C4-2B (cell line): ENCODE results near the gene NR1D2.

Experiments
- ZFX ChIP-seq: fragments of 450-650 bp; IDR thresholded peaks from 2 replicates; pipeline ENCODE4 v1.6.1; 2017
- TF ChIP-seq, protein P1 (sequence below): fragments of 450-650 bp; conservative IDR thresholded peaks from 2 replicates; pipeline ENCODE4 v1.5.1; 2017; ENCODE audit warnings: mild to moderate bottlenecking

GRCh38 chr3:23960649-23961048 lies 15.6 kb downstream of the NR1D2 start:
- TF ChIP-seq, protein P1, sequence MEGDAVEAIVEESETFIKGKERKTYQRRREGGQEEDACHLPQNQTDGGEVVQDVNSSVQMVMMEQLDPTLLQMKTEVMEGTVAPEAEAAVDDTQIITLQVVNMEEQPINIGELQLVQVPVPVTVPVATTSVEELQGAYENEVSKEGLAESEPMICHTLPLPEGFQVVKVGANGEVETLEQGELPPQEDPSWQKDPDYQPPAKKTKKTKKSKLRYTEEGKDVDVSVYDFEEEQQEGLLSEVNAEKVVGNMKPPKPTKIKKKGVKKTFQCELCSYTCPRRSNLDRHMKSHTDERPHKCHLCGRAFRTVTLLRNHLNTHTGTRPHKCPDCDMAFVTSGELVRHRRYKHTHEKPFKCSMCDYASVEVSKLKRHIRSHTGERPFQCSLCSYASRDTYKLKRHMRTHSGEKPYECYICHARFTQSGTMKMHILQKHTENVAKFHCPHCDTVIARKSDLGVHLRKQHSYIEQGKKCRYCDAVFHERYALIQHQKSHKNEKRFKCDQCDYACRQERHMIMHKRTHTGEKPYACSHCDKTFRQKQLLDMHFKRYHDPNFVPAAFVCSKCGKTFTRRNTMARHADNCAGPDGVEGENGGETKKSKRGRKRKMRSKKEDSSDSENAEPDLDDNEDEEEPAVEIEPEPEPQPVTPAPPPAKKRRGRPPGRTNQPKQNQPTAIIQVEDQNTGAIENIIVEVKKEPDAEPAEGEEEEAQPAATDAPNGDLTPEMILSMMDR: no peak
- TF ChIP-seq ZFX: no peak
